Measurements from ENCODE around the gene CDH20. TPM values are rescaled to one million over a fixed set of nuclear protein-coding genes. Genes with fewer than 3 reads are reported as not detected.

CDH20 gene
- total RNA-seq: 0.26 TPM in 1 of 2 replicates, not detected in the other
- 0.12 and 0.24 TPM in 2 replicates for polyA plus RNA-seq
- polyA plus RNA-seq (2012): 0.16 and 0.17 TPM in 2 replicates
- 0.67 TPM in 1 of 2 replicates, not detected in the other for polyA minus RNA-seq (ENCODE audit: low replicate concordance)

DNA sequence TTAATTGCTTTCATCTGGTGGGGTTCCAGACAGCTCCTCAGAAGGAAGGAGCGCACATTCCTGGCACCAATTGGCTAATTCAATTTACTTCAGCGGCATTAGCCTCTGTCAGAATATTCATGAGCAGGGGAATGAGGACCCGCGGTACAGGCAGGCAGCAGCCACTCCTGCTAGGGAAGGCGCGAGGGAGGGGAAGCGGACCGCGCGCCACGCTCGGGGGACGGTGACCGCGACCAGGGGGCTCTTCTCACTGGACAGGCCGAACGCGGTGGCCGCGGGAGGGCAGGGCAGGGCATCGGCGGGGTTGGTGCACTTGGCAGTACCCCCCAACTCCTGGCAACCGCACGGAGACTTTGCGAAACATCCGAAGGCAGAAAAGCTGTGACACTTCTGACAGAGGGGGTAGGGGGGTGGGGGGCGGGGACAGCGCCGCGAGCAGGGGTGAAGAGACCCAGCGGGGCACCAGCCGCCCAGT lies at the start of gene CDH20:
CDH20 (plus strand) TSS at position 160 of the 475 bp plus-strand sequence.
- peak within 1 kb of the TSS; percentile 30 for H2AFZ ChIP-seq (ENCODE audit: low read length)
- no peak within 1 kb of the TSS for H3K27ac ChIP-seq (ENCODE audit: insufficient read depth, low read length)
- H3K79me2 ChIP-seq (ENCODE audit: control insufficient read depth, insufficient read depth, low read length): no peaks in the 10 kb centered on the region
- no peak for DNase-seq (ENCODE audit: low read depth in 2 of 2)
- no peak within 1 kb of the TSS for H3K9ac ChIP-seq (ENCODE audit: insufficient read depth, low read length)
- peaks cover 4% of the 10 kb centered on the region for H3K4me1 ChIP-seq (ENCODE audit: control insufficient read depth, extremely low read depth, insufficient read depth, low read length)
- H3K36me3 ChIP-seq (ENCODE audit: control insufficient read depth, insufficient read depth, low read length): no peaks in the 10 kb centered on the region
- H3K4me2 ChIP-seq (ENCODE audit: extremely low read depth, insufficient read depth, low read length): peak within 1 kb of the TSS; percentile 93
- TF ChIP-seq, protein P1, sequence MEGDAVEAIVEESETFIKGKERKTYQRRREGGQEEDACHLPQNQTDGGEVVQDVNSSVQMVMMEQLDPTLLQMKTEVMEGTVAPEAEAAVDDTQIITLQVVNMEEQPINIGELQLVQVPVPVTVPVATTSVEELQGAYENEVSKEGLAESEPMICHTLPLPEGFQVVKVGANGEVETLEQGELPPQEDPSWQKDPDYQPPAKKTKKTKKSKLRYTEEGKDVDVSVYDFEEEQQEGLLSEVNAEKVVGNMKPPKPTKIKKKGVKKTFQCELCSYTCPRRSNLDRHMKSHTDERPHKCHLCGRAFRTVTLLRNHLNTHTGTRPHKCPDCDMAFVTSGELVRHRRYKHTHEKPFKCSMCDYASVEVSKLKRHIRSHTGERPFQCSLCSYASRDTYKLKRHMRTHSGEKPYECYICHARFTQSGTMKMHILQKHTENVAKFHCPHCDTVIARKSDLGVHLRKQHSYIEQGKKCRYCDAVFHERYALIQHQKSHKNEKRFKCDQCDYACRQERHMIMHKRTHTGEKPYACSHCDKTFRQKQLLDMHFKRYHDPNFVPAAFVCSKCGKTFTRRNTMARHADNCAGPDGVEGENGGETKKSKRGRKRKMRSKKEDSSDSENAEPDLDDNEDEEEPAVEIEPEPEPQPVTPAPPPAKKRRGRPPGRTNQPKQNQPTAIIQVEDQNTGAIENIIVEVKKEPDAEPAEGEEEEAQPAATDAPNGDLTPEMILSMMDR (conservative IDR thresholded peaks at IDR 0.05 in 1 of 2, IDR thresholded peaks at IDR 0.05 in 1 of 2; ENCODE audit: low read depth in 1 of 2, low read length in 2 of 2): no peak
- TF ChIP-seq EZH2 (IDR thresholded peaks at IDR 0.05; ENCODE audit: low read length, missing control alignments): no peak
- peak within 1 kb of the TSS; percentile 26 to 53 (median 48) for H3K4me3 ChIP-seq (replicated peaks in 1 of 4; ENCODE audit: control extremely low read depth in 1 of 4, insufficient read depth in 1 of 4, low read depth in 3 of 4, low read length in 4 of 4)
- H3K27me3 ChIP-seq (ENCODE audit: control insufficient read depth, insufficient read depth, low read length): peaks cover 14% of the 10 kb centered on the region
- no peaks in the 10 kb centered on the region for H3K9me3 ChIP-seq (ENCODE audit: control insufficient read depth, insufficient read depth, low read depth, low read length)
- H4K20me1 ChIP-seq (ENCODE audit: control insufficient read depth, extremely low read depth, insufficient read depth, low read length): no peaks in the 10 kb centered on the region

GRCh38 chr18:61284039-61284438 lies 49.2 kb upstream of the CDH20 start:
- Histone ChIP-seq H2AFZ (ENCODE audit: low read length) (no peak overlapping the region), H3K27me3 (ENCODE audit: control insufficient read depth, insufficient read depth, low read length) (peaks cover 2% of the 10 kb centered on the region), H3K9ac (ENCODE audit: insufficient read depth, low read length) (no peak overlapping the region), H3K9me3 (ENCODE audit: control insufficient read depth, insufficient read depth, low read depth, low read length) (no peaks in the 10 kb centered on the region), H3K4me1 (ENCODE audit: control insufficient read depth, extremely low read depth, insufficient read depth, low read length) (no peaks in the 10 kb centered on the region), H4K20me1 (ENCODE audit: control insufficient read depth, extremely low read depth, insufficient read depth, low read length) (no peaks in the 10 kb centered on the region), H3K4me2 (ENCODE audit: extremely low read depth, insufficient read depth, low read length) (no peak overlapping the region), H3K36me3 (ENCODE audit: control insufficient read depth, insufficient read depth, low read length) (no peaks in the 10 kb centered on the region), H3K27ac (ENCODE audit: insufficient read depth, low read length) (no peak overlapping the region), H3K79me2 (ENCODE audit: control insufficient read depth, insufficient read depth, low read length) (no peaks in the 10 kb centered on the region), H3K4me3 (replicated peaks in 1 of 4; ENCODE audit: control extremely low read depth in 1 of 4, insufficient read depth in 1 of 4, low read depth in 3 of 4, low read length in 4 of 4) (no peak overlapping the region)
- no peak for DNase-seq (ENCODE audit: low read depth in 2 of 2)
- TF ChIP-seq, protein P1 (conservative IDR thresholded peaks at IDR 0.05 in 1 of 2, IDR thresholded peaks at IDR 0.05 in 1 of 2; ENCODE audit: low read depth in 1 of 2, low read length in 2 of 2): no peak
- TF ChIP-seq EZH2 (IDR thresholded peaks at IDR 0.05; ENCODE audit: low read length, missing control alignments): no peak

GRCh38 chr18:61285777-61286176 lies 47.5 kb upstream of the CDH20 start:
- H3K9me3 ChIP-seq (ENCODE audit: control insufficient read depth, insufficient read depth, low read depth, low read length): no peaks in the 10 kb centered on the region
- no peak overlapping the region for H3K4me3 ChIP-seq (replicated peaks in 1 of 4; ENCODE audit: control extremely low read depth in 1 of 4, insufficient read depth in 1 of 4, low read depth in 3 of 4, low read length in 4 of 4)
- H2AFZ ChIP-seq (ENCODE audit: low read length): no peak overlapping the region
- H3K36me3 ChIP-seq (ENCODE audit: control insufficient read depth, insufficient read depth, low read length): no peaks in the 10 kb centered on the region
- DNase-seq (ENCODE audit: low read depth in 2 of 2): no peak
- no peaks in the 10 kb centered on the region for H3K4me1 ChIP-seq (ENCODE audit: control insufficient read depth, extremely low read depth, insufficient read depth, low read length)
- peaks cover 2% of the 10 kb centered on the region for H3K27me3 ChIP-seq (ENCODE audit: control insufficient read depth, insufficient read depth, low read length)
- no peaks in the 10 kb centered on the region for H3K79me2 ChIP-seq (ENCODE audit: control insufficient read depth, insufficient read depth, low read length)
- no peaks in the 10 kb centered on the region for H4K20me1 ChIP-seq (ENCODE audit: control insufficient read depth, extremely low read depth, insufficient read depth, low read length)
- no peak overlapping the region for H3K9ac ChIP-seq (ENCODE audit: insufficient read depth, low read length)
- TF ChIP-seq, protein P1 (conservative IDR thresholded peaks at IDR 0.05 in 1 of 2, IDR thresholded peaks at IDR 0.05 in 1 of 2; ENCODE audit: low read depth in 1 of 2, low read length in 2 of 2): no peak
- no peak for TF ChIP-seq EZH2 (IDR thresholded peaks at IDR 0.05; ENCODE audit: low read length, missing control alignments)
- H3K4me2 ChIP-seq (ENCODE audit: extremely low read depth, insufficient read depth, low read length): no peak overlapping the region
- H3K27ac ChIP-seq (ENCODE audit: insufficient read depth, low read length): no peak overlapping the region

All from fibroblast of lung (primary cell).